HG02852 (cell line): ENCODE results near the gene TSKS.

Experiments
- ATAC-seq: cut with Tn5 transposase; IDR thresholded peaks from one replicate; pipeline ENCODE4 v1.9.1; 2021; ENCODE audit warnings: mild to moderate bottlenecking, moderate library complexity; ENCODE audit not compliant: unreplicated experiment

TSKS gene, protein sequence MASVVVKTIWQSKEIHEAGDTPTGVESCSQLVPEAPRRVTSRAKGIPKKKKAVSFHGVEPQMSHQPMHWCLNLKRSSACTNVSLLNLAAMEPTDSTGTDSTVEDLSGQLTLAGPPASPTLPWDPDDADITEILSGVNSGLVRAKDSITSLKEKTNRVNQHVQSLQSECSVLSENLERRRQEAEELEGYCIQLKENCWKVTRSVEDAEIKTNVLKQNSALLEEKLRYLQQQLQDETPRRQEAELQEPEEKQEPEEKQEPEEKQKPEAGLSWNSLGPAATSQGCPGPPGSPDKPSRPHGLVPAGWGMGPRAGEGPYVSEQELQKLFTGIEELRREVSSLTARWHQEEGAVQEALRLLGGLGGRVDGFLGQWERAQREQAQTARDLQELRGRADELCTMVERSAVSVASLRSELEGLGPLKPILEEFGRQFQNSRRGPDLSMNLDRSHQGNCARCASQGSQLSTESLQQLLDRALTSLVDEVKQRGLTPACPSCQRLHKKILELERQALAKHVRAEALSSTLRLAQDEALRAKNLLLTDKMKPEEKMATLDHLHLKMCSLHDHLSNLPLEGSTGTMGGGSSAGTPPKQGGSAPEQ

GRCh38 chr19:49763230-49763629, at the start of gene TSKS:
TSS of gene TSKS (minus strand) at chr19:49763306. CDS start at chr19:49763247, 59 bp downstream.
- no peak for ATAC-seq

DNA sequence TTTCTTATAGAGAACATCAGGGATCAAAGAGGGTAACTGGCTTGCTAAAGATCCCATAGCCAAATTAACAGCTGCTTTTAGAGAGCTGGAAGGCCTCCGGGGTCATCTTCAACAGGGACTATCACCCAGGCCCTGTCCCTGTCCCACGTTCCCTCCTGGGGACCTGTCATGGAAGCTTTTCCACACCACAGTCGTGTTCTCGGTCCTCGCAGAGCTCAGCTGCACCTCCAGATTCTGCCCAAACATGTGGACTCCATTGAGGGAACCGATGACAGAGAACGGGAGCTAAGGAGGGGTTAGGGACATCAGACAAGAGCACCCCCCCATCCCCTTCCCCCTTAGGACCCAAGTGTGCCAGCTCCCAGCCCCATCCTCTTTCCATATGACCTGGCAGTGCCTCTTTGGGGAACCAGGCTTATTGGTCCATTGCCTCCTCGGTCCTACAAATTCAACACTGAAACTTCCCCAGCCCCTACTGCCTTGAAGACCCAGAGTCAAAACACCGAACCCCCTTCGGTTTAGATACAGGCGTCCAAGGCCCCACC, 49.4 kb upstream of the TSKS start:
- ATAC-seq, result no peak

DNA sequence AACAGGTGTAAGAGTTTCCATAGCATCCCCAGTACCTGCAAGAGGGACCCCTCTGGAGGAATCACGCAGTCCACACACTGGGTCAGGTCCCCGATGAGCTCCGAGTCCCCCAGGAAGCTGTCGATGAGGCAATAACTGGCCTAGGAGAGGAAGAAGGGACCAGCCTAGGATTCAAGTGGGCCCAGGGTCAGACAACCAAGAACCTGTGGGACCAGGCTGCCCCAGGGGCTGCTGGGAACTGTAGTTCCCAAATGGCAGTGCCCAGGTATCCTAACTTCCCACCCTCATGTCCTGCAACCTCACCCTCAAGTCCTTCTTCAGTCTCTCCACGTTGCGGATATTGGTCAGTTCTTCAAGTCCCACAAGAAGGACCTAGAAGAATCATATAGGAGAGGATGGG, 48.2 kb upstream of the TSKS start:
- no peak for ATAC-seq

DNA sequence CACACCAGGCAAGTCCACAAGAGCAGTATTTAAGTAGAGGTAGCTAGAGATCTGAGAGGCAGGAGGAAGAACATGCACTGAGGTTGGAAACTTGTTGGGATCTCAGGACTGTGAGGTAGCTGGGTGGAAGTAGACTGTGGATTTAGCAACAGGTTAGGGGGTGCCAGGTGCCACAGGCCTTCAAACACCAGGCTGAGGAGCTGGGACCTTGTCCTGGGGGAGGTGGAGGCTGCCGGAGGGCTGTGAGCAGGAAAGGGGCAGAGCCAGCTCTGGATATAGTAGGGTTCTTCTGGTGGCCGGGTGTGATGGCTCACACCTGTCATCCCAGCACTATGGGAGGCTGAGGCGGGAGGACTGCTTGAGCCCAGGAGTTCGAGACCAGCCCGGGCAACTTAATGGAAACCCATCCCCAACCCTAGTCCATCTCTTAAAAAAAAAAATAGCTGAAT, 46.9 kb upstream of the TSKS start:
- ATAC-seq, result no peak

DNA sequence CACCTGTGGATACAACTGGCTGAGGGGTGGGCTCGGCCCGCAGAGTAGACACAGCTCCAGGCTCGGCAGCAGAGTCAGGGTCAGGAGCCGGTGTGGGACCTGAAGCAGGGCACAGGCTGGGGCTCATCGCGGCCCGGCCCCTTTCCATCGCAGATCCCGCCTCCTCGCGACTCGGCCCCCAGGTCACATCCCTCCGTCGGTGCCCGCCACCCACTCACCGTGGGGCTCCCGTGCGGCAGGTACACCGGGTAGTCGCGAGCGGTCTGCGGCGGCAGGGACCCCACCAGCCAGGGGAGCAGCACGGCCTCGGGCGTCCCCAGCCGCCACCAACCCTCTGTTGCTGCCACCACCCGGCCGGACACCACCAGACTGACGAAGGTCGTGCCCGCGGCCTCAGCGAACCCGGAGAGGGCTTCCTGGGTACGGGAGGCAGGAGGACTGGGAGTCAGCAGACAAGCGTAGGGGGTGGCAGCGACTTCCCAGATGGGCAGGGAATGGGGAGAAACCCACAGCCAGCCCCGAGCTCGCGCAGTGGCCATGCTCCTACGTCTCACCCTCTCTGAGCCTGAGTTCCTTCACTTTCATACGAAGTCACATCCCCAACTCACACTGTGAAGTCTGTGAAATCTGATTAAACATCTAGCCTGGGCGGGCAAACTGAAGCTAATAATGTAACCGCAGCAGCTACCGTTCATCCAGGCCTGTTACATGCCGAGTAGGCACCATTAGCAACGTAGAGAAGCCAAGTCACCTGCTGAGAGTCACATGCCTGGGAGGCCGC, 46.2 kb upstream of the TSKS start:
- ATAC-seq, result no peak

DNA sequence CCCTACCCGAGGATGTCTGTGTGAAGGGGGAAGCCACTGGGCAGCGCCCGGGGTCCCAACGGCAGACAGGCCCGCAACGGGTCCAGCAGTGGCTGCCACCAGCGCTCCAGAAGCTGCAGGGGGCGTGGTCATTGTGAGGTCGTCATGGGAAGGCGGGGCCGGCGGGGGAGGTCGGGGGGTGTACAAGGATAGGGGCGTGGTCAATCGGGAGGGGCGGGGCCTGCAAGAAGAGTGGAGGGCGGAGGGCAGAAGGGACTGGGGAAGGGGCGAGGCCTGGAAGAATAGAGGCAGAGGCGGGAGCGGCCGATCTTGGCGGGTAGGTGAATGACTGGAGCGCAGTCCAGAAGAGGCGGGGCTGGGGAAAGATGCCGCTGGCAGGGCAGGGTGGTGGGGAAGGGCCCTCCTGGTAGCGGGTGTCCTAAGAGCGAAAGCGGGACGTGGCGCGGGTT, 45.6 kb upstream of the TSKS start:
- ATAC-seq, result no peak

GRCh38 chr19:49807904-49808675, 45.0 kb upstream of the TSKS start:
- no peak for ATAC-seq

- no peak for ATAC-seq
These were observed 44.2 kb upstream of the TSKS start for GRCh38 chr19:49807058-49807903.

- ATAC-seq, result no peak
These were observed 43.5 kb upstream of the TSKS start for GRCh38 chr19:49806620-49806959.

- no peak for ATAC-seq
These were observed 42.9 kb upstream of the TSKS start for GRCh38 chr19:49805822-49806619.

DNA sequence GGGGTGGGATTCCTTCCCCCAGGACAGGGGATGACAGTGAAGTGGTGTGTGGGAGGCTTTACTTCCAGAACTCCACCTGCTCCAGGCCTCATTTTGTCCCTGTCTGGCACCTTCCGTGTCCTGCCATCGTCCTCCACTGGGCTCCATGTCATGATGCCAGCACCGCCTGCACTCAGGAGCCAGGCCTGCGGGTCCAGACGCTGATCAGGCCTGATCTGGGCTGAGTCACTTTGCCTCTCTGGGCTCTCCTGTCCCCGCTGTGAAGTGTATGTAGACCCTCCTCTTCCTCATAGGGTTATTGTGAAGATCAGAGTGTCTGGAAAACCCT, 40.4 kb upstream of the TSKS start:
- ATAC-seq, result no peak

GRCh38 chr19:49802836-49803528, 39.9 kb upstream of the TSKS start:
- no peak for ATAC-seq

DNA sequence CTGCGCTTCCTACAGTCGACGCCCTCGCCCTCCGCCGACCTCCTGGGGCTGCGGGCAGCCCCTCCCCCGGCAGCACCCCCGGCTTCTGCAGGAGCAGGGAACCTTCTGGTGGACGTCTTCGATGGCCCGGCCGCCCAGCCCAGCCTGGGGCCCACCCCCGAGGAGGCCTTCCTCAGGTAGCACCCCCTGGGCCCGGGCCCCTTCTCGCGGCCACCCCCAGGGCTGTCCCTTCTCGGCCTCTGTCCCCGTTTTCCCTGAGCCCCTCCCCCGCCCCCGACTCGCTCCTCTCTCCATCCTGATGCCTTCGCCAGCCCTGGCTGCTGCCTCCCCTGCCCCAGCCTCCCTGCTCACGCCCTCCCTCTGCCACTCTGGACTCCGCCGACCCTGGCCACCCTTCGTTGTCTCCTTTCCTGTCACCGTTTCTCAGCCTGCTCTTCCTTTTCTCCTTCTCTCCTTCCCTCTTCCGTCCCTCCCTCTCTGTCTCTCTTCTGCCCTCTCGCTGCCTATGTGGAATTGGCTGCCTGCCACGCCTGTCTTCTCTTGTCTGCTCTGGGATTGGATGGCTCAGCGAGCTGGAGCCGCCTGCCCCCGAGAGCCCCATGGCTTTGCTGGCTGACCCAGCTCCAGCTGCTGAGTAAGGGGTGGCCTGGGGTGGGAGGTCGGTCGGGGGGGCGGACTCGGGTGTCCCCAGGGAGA, 39.0 kb upstream of the TSKS start:
- ATAC-seq, result no peak

DNA sequence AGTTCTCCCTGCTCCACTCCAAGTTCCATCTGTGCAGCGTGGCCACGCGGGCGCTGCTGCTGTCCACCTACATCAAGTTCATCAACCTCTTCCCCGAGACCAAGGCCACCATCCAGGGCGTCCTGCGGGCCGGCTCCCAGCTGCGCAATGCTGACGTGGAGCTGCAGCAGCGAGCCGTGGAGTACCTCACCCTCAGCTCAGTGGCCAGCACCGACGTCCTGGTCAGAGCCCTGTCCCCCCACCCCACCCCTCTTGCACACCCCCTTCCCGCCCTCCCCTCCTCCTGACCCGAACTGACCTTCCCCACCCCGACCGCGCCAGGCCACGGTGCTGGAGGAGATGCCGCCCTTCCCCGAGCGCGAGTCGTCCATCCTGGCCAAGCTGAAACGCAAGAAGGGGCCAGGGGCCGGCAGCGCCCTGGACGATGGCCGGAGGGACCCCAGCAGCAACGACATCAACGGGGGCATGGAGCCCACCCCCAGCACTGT, 38.3 kb upstream of the TSKS start:
- no peak for ATAC-seq

GRCh38 chr19:49800771-49801170, 37.7 kb upstream of the TSKS start:
- no peak for ATAC-seq

GRCh38 chr19:49799798-49800376, 36.8 kb upstream of the TSKS start:
- ATAC-seq, result no peak

GRCh38 chr19:49799271-49799797, 36.2 kb upstream of the TSKS start:
- no peak for ATAC-seq
